ENCODE data around the gene KLK7. TPM values are rescaled to one million over a fixed set of nuclear protein-coding genes. Genes with fewer than 3 reads are reported as not detected.

The KLK7 gene
- not detected for total RNA-seq
- long read RNA-seq, donor 1: 0 reads
- long read RNA-seq, donor 2: 0 reads

DNA sequence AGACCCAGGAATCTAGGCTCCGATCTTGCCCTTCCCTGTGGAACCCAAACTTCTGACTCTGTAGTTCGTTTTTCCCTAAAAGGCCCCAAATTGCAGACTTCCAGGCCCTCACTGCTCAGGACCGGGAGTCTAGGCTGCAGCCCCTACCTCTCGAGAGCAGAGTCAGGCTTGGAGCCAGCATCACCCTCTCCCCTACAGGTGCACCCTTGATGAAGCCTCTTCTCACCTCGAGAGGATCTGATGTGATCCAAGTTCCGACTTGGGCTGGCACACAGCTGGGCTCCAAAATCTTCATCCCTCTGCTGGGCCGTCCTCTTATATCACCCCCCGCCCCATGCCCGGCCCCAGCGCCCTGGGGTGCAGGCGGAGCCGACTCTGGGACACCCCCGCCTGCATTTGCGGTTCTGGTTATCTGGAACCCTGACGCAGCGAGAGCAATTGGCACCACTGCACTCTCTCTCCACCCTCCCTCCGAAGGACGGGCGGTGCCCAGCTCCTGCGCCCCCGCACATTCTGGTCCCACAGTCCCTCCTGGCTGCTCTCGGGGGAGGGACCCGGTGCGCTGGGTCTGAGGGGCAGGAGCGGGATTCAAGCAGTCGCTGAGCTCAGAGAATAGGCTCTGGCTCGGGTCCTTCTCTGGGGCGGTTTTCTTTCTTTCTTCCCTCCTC, at the start of gene KLK7:
TSS of gene KLK7 (minus strand) at position 293 of the 668 bp plus-strand sequence. CDS start 1,518 bp downstream, outside the sequence.
- H3K4me3 ChIP-seq: no peak within 1 kb of the TSS
- H3K9me3 ChIP-seq: no peaks in the 10 kb centered on the region
- no peaks in the 10 kb centered on the region for H3K4me1 ChIP-seq (ENCODE audit: low read depth)
- no peak for DNase-seq
- intact Hi-C loops (cut with DNase I, micrococcal nuclease): no loop called here
- no peak for TF ChIP-seq CTCF (IDR thresholded peaks at IDR 0.05)
- ATAC-seq: no peak
- no peaks in the 10 kb centered on the region for H3K36me3 ChIP-seq (ENCODE audit: low read depth)

GRCh38 chr19:51031880-51032225, 48.1 kb upstream of the KLK7 start:
- intact Hi-C loops (cut with DNase I, micrococcal nuclease): no loop called here
- no peak for TF ChIP-seq CTCF (IDR thresholded peaks at IDR 0.05)
- DNase-seq: no peak
- ATAC-seq: no peak
- Histone ChIP-seq H3K4me3 (no peak overlapping the region), H3K36me3 (ENCODE audit: low read depth) (no peaks in the 10 kb centered on the region), H3K4me1 (ENCODE audit: low read depth) (no peaks in the 10 kb centered on the region), H3K9me3 (no peaks in the 10 kb centered on the region)

GRCh38 chr19:51031220-51031879, 47.6 kb upstream of the KLK7 start:
- Histone ChIP-seq H3K9me3 (no peaks in the 10 kb centered on the region), H3K4me3 (no peak overlapping the region), H3K4me1 (ENCODE audit: low read depth) (no peaks in the 10 kb centered on the region), H3K36me3 (ENCODE audit: low read depth) (no peaks in the 10 kb centered on the region)
- intact Hi-C loops (cut with DNase I, micrococcal nuclease): no loop called here
- DNase-seq (no peak), ATAC-seq (no peak)
- TF ChIP-seq CTCF (IDR thresholded peaks at IDR 0.05): no peak

DNA sequence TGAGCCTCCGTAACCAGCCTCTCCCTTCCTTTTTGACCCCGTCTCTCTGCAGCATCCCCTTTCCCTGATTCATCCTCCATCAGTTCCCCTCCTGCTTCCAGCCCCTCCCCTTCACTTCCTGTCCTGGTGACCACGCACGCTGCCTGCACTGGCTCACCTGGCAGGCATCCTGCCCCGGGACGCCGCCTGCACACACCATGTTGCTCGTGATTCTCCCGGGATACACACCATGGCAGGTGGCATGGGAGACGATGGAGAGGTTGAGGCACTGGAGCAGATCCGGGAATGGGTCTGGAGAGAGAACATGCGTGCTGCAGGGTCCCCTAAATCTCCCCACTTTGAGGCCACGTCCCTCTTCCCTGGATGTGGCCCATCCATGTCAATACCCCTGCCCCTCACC, 46.9 kb upstream of the KLK7 start:
- H3K4me3 ChIP-seq: no peak overlapping the region
- DNase-seq (no peak), ATAC-seq (no peak)
- H3K9me3 ChIP-seq: no peaks in the 10 kb centered on the region
- no peaks in the 10 kb centered on the region for H3K4me1 ChIP-seq (ENCODE audit: low read depth)
- no peak for TF ChIP-seq CTCF (IDR thresholded peaks at IDR 0.05)
- H3K36me3 ChIP-seq (ENCODE audit: low read depth): no peaks in the 10 kb centered on the region
- intact Hi-C loops (cut with DNase I, micrococcal nuclease): no loop called here

DNA sequence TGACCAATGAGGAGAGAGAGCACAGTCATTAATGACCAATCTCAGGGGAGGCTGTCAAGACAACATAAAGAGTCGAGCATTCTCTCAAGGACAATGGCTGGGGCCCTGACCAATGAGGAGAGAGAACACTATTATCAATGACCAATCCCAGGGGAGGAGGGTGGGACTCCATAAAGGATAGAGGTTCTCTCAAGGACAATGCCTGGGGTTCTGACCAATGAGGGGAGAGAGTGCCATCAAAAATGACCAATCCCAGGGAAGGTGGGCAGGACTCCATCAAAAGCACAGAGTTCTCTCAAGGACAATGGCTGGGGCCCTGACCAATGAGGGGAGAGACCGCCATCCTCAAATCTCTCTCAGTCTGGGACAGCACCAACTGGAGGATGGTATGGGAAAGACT, 46.0 kb upstream of the KLK7 start:
- Histone ChIP-seq H3K4me3 (no peak overlapping the region), H3K9me3 (no peaks in the 10 kb centered on the region), H3K4me1 (ENCODE audit: low read depth) (no peaks in the 10 kb centered on the region), H3K36me3 (ENCODE audit: low read depth) (no peaks in the 10 kb centered on the region)
- no peak for TF ChIP-seq CTCF (IDR thresholded peaks at IDR 0.05)
- ATAC-seq: no peak
- no peak for DNase-seq
- intact Hi-C loops (cut with DNase I, micrococcal nuclease): no loop called here
